D341Med (cell line): Measurements from ENCODE around the gene IRF2.

Experiments
- DNase-seq: peaks from one replicate; pipeline ENCODE4 v3.0.0; 2012; ENCODE audit warnings: low spot score

Gene IRF2

DNA sequence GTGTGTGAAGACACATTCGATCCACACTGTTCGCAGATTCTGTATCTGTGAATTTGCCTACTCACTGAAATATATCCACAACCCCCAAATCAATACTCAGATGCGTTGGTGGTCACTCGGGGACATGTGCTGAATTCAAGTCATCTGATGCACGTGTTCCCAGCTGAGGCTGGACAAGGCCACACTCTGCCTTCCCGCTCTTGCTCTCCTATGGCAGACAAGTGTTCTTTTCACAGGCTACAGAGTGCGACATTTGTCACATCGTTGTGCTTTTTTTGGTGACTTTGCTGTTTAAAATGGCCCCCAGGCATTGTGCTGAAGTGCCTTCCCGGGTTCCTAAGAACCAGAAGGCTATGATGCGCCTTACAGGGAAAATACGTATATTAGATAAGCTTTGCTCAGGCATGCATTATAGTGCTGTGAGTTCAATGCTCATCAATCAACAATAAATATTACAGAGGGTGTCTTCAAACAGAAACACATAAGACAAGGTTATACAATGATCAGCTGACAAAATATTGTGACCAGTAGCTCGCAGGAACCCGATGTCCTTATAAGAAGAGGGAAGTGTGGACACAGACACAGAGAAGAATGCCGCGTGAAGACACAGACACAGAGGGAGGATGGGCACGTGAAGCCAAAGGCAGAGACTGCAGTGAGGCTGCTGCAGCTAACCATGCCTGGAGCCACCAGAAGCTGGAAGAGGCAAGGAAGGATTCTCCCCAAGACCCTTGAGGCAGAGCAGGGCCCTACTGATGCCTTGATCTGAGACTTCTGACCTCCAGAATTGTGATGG, 42.0 kb downstream of the IRF2 start:
- DNase-seq, result no peak

DNA sequence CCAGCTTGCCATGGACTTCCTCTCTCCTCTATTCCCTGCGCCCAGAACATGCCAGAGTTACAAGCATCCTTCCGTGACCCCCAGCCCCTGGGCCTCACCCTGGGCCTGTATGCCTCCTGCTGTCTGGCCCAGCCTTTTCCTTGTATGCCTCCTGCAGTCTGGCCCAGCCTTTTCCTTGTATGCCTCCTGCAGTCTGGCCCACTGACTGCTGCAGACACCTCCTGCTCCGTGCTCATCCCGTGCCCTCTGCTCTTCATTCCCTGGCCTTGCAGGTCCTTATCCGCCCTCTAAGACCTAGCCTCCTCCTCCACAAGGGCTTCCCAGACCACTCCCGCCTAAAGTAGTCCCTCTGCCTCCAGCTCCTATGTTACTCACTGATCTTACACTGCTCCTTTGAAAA, 44.2 kb downstream of the IRF2 start:
- DNase-seq, result no peak

DNA sequence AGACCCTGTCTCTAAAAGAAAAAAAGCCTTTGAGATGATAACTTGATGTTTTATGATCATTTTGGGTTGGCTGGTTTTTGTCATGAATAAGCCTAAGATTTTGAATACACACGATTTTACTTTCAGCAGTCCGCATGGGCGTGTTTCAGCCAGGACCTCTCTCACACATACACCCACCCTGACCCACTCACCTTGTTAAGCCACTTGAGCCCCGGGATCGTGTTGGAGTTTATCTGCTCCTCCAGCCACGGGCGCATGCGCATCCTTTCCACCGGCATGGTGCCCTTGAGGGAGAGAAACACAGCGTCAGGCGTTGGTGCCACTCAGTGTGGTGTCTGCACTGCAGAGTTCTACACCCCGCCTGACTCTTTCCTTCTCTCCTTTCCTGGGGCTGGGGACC, 45.6 kb downstream of the IRF2 start:
- no peak for DNase-seq

DNA sequence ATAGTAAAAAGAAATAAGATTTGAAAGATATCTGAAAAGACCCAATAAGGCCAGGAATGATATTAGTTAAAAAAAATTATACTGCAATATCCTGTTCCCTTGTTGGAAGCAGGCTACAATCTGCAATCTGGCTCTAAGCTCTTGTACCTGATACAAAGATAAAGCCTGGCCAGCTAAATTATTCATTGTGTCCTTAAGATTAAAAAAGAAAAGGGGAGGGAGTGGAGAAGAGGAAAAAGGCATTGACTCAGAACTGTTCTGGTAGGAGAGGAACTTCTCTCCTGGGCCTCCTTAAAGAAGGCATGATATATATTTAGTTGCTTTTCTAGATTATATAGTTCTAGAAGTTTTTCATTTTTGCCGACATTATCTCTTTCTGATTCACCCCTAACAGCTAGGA, 46.7 kb downstream of the IRF2 start:
- no peak for DNase-seq

DNA sequence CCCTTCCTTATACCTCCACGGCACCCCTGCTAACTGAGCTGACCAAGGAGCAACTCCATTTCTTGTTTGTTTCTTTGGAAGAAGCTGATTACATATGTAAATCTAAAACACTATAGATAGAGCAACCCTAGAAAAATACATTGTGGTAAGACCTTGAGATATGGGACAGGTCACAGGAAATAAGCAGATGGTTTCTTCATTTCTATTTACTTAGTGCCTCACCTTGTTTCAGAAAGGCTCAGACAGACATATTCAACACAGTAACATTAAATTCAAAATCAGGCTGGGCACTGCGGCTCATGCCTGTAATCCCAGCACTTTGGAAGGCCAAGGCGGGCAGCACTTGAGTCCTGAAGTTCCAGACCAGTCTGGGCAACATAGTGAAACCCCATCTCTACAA, 47.3 kb downstream of the IRF2 start:
- no peak for DNase-seq

DNA sequence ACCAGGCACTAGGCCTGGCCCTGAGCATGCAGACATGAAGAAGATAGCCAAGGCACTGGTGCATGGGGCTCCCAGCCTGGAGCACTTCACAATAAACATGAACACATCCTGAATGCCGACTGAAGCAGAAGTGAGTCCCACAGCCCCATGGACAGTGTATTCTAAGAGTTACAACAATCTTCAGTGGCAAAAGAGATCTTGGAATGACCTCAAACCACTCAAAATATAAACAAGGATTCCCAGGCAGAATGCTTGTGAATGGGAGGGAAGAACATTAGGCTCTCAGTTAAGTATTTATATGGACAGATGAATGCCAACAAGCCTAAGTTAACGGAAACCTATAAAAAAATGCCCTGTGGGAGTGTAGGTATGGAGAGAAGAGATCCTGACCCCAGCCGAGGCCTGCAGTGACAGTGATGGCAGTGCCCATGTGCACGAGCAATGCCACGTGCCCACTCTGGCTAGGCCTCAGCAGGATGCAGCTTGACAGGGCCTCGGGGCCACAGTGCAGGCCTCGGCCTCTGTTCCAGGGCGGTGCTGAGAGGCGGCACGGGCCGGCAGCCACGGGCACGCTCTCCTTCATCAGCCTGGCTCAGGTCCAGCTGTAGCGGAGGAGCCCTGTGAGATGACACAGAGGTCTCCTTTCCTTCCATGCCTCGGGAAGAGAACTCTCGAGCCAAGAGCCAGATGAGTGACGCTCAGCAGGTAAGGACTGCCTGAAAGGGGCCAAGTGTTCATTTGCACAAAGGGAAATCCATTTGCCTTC, 49.2 kb downstream of the IRF2 start:
- no peak for DNase-seq

DNA sequence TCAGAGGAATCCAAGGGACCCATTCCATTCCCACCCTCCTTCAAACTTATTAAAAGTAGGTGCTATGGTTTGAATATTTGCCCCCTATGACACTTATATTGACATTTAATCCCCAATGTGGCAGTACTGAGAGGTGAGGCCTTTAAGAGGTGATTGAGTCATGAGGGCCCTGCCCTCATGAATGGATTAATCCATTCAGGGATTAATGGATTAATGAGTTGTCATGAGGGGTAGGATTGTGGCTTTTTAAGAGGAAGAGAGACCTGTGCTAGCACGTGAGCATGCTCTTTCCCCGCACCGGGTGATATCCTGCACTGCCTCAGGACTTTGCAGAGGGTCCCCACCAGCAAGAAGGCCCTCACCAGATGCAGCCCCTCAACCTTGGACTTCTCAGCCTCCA, 50.1 kb downstream of the IRF2 start:
- DNase-seq, result no peak

DNA sequence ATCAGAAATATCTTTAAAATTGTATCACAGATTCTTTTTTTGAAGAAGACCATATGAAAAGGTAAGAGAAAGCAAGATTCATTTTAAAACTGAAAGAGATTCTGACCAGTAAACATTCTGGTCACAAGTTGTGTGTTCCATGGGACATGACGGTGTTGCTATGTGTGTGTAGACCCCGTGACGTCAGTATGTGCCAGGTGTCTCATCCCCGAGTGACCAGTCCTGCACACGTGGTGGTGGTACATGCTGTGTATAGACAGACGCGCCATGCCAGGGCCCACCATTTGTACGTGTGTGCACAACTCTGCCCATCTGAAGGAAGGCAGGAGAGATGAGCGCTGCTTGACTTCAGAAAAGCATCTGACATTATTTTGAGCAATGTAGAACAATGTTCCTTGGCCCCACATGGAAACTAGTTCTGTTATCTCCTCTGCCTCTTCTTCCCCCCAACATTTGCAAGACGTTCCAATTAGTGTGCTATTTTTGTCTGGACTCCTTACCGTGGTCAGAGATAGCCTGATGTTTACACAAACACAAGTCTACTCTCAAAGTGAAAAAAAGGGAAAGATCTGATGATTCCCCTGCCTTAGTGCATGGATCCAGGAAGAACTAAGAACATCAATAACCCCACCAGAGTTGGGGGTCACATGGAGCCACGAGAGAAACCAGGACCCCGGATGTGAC, 51.2 kb downstream of the IRF2 start:
- no peak for DNase-seq

DNA sequence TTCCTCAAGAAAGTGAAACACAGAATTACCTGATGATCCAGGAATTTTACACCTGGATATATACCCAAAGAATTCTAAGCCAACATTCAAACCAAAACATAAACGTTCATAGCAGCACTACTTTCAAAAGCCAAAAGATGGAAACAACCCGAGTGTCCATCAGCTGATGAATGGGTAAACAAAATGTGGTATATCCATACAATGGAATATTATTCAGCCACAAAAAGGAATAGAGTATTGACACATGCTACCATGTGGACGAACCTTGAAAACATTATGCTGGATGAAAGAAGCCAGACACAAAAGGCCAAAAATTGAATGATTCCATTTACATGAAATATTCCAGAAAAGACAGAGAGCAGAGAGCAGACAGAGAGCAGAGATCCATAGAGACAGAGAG, 52.0 kb downstream of the IRF2 start:
- no peak for DNase-seq

DNA sequence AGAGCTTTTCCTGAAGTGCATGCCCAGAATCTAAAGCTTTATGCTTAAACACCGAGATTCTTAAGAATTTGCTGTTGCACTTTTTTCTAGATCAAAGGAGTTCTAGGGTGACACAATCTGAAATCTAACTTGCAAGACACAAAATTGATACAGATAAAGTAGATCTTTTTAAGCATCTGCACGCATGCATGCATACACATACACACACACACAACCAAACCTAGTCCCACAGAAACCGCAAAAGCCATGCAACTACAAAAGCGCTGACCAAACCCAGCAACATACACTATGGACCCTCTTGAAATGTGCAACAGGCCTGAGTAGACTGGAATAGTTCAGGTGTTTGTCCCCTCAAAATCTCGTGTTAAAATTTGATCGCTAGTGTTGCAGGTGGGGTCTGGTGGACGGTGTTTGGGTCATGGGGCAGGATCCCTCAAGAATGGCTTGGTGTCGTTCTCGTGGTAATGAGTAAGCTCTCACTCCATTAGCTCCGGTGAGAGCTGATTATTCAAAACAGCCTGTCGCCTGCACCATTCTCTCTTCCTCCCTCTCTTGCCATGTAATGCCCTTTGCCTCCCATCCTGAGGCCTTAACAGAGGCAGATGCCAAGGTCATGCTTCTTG, 52.7 kb downstream of the IRF2 start:
- DNase-seq, result no peak

DNA sequence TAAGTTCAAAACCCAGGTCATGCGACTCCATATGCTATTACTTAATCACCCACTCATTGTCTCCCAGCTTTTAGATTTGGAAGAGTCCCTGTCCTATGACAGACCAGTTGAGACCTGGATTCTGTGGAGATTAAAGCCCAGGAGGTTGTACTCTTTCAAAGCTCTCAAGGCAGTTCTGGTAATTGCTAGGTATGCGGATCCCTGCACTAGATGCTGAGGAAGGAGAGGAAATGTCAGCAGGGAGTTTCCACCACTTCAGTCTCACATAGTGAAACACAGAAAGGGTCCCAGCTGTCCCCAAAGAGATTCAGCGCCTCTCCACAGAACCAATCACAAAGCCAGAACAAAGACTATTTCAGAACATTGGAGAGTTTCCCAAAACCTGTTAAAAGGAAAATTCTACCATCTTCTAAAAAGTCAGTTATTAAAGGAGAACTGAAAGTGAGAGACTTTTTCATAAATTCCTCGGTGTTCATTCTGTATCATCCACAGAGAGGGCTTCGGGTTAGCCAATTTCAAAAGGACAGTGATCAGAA, 53.4 kb downstream of the IRF2 start:
- no peak for DNase-seq

DNA sequence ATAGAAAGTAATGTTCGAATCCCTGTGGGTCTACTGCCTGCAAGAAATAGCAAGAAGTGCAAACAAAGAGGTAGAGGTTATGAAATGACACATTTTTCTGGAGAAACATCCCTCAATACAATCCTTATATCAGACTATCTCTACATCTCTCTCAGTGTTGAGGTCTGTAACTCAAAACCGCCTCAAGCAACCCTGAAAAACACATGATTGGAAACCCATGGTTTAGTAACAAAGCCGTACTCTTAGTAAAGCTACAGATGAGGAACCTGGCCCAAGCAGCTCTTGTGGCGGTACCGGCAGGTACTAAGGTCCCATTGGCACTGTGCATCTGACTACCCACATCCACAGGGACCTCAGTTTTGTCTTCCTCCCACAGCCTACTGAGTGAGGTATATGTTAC, 53.9 kb downstream of the IRF2 start:
- DNase-seq, result no peak

DNA sequence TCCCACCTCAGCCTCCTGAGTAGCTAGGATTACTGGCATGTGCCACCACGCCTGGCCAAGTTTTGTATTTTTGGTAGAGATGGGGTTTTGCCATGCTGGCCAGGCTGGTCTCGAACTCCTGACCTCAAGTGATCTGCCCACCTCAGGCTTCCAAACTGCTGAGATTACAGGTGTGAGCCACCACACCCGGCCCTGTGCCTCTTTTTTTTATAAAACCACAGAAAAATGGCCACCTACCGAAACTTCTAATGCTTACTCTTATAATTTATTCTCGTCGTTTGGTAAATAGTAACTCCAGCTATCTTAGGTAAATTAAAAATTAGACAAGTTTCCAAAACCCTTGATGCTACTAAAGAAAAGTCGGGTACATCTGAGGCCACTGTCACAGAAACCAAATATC, 54.4 kb downstream of the IRF2 start:
- no peak for DNase-seq

DNA sequence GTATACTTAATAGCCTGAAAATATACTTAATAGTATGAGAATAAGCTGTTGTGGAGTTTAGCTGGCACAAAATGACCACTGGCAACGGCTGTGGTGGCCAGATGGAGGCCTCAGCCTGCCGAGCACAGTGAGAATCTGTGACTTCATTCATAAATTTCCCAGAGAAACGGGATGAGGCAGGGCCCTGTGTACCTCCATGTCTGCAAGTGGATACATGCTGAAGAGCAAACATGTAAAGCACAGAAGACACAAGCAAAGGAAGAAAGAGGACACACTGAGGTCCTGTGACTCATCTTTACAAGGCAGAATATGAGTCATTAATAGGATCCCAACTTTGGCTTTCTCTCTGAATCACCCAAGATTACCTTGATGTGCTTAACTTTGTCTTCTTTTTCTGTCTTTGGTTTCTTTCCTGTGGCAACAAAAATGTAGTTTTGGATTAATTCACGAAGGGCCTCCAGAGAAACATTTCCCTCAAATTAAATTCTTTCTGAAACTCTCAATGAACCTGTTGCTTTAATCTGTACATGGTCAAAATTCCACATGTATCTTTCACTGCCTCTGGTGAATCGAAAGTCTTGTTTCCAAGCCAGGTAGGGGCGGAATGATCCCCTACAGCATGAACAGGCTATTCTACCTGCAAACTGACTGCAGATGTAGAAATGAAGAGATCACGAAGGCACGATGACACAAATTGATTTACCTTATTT, 56.4 kb downstream of the IRF2 start:
- DNase-seq, result no peak

DNA sequence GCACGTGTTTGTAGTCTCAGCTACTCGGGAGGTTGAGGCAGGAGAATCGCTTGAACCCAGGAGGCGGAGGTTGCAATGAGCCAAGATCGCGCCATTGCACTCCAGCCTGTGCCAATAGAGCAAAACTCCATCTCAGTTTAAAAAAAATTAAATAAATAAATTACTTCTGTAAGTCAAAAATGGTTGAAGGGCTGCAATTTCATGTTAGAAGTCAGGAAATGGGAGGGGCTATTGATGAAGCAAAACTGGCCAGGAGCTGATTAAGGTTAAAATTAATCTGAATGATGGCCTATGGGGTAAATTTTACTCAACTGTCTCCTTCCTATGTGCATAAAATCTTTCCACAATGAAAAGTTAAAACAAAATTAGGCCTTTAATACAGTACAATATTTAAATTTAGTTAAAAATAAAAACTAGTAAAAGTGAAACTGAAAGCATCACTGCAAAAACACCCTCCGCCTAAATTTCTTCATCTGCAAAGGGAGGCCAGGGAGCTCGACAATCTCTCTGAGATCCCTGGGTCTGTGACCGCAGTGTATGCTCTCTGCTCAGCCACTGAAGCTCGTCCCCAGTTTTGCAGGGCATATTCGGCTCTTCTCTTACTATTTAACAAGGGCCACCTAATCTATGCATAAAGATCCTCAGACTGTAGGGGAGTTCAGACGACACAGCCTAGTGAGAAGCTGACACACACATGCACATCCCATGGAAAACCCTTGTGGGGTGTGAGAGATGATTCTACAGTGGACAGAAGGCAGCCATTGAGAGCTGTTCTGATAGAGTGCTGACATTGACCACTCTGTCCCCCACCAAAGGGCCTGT, 57.2 kb downstream of the IRF2 start:
- DNase-seq, result no peak

DNA sequence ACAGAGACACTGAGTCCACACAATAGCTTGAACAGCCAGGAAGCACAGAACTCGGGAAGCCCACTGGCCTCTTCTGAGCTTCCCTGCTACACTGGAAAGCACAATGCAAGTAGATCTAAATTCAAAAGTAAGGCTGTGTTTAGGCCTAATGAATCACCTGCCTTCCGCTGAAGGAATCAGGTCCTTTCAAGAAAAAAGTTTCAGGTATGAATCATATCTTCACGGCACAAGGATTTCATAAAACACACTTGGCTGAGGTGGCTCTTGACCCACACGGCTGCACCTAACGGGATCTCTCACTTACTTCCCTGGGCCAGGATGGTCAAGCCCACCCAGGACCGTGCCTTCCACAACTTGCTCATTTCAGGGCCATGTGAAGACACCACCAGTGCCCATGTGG, 59.3 kb downstream of the IRF2 start:
- no peak for DNase-seq

DNA sequence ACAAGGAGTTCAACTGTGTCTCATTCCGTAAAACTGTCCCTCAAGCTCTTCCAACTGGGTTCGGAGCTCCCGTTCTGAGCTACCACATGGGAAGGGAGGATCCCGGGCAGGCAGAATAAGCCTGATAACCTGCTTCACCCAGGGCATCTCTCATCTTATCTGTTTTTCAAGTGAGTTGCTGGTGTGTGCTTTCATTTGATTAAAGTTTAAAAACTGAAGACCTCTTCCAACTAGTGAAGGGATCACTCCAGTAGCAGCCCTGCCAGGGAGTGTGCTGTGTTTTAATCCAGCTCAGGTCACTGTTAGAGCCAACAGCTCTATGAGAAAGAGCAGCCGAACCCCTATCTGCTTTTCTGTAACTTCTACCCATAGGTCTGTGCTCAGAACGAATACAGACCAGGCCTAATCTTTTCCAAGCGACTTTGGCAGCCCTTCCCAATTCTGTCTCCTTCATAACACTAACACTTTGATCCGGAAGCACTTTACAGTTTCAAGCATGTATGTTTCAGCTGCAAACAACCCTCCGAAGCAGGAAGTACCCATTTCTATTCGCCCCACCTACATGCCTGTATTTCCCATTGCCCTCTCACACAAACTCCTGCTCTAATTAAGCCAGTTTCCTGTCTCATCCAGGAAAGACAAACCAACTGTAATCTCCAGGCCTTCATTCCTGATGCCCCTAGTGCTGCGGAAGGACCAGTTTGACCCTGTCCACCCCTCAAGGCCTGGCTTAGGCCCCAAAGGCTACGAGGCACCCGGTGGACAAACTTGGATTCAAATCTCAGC, 60.9 kb downstream of the IRF2 start:
- no peak for DNase-seq

DNA sequence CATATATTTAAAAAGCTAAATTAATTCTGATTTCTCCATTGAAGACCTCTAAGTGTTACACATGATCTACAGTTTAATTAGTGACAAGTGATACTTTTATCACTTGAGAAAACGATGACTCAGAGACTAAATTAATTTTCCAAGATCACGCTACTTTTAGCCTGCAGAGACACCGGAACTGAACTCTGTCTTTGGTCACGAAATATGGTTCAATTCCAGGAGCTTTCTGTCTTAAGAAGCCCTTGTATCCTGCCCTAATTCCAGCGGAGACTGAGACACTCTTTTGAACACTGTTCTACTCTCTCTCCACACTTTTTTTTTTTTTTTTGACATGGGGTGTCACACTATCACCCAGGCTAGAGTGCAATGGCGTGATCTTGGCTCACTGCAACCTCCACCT, 63.6 kb downstream of the IRF2 start:
- no peak for DNase-seq

DNA sequence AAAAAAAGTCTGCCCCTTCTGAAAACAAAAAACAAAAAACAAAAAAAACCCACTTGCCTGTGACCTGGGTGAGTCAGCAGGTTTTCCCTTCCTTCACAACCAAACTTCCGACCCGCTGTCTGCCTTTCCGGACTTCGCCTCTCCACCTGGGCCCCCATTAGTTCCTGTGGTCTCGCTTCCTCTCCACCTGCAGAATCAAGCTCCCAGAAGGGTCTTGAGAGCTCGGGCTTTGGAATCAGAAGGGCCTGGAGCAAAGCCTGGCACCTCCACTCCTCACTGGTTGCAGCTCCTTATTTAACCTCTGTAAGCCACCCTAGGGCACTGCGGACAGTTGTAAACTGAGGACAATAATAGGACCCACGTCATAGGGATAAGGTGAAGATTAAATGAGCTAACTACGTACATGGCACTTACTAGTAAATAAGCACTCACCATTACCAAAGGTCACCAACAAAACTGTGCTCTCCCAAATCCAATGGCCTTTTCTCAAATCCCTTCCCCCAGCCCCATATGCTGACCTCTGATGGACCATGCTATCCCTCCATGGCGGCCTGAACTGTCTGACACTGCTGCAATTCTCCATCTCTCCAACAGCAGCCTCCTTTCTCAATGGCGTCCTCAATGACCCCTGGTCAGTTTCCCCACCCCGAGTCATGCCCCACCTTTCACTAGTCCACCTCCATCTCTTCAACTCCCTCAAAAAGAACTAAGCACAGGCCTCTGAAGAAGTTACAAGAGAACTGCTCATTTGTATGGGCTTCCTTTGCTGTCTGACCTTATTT, 64.2 kb downstream of the IRF2 start:
- DNase-seq, result no peak
